NOMO-1 treated with dmso at 0.1 percent for 144 hours (cell line): ENCODE results near the gene PSME1.
"Not testable (repeated sequence)": the region's sequence is repeated elsewhere in the genome, so short reads cannot be mapped to it uniquely, and the experiment has no call there.

Source experiments
- DNase-seq: peaks from one replicate; lab custom pipeline; 2025; ENCODE audit not compliant: unreplicated experiment; lab: John Stamatoyannopoulos, UW

The PSME1 gene

GRCh38 chr14:24103451-24103850 is 32.5 kb upstream of the PSME1 start:
- DNase-seq: no peak

- not testable (repeated sequence) for DNase-seq
Measured at GRCh38 chr14:24105609-24106239, 30.3 kb upstream of the PSME1 start.

GRCh38 chr14:24106672-24107271 is 29.2 kb upstream of the PSME1 start:
- DNase-seq: no peak

GRCh38 chr14:24108336-24108874 is 27.6 kb upstream of the PSME1 start:
- DNase-seq: no peak

- no peak for DNase-seq
Measured at GRCh38 chr14:24110060-24110459, 25.9 kb upstream of the PSME1 start.

GRCh38 chr14:24110523-24110922 is 25.5 kb upstream of the PSME1 start:
- DNase-seq: no peak

- no peak for DNase-seq
Measured at GRCh38 chr14:24113379-24113800, 22.6 kb upstream of the PSME1 start.

- peak; percentile 94 for DNase-seq
Measured at GRCh38 chr14:24113801-24114531, 22.0 kb upstream of the PSME1 start.

- DNase-seq: peak; percentile 100
Measured at GRCh38 chr14:24114532-24115421, 21.2 kb upstream of the PSME1 start, which contains the start of the genes DCAF11 and NRL. DCAF11 (plus strand) TSS chr14:24114777; CDS start chr14:24115595, 818 bp downstream. NRL (minus strand) TSS chr14:24114949; CDS start chr14:24082848, 32,101 bp downstream.

- no peak for DNase-seq
Measured at GRCh38 chr14:24115422-24116127, 20.4 kb upstream of the PSME1 start.

GRCh38 chr14:24116128-24116814 is 19.7 kb upstream of the PSME1 start:
- no peak for DNase-seq

GRCh38 chr14:24117179-24117578 is 18.8 kb upstream of the PSME1 start:
- DNase-seq: no peak

GRCh38 chr14:24119691-24120090 is 16.3 kb upstream of the PSME1 start:
- no peak for DNase-seq

- DNase-seq: no peak
Measured at GRCh38 chr14:24121210-24121609, 14.8 kb upstream of the PSME1 start.

GRCh38 chr14:24122416-24122815 is 13.6 kb upstream of the PSME1 start:
- DNase-seq: no peak

- DNase-seq: no peak
Measured at GRCh38 chr14:24122898-24123297, 13.1 kb upstream of the PSME1 start.

- no peak for DNase-seq
Measured at GRCh38 chr14:24123424-24124417, 12.3 kb upstream of the PSME1 start.

GRCh38 chr14:24126939-24127338 is 9.1 kb upstream of the PSME1 start:
- DNase-seq: no peak
